Measurements from ENCODE around the gene ACSM4.

Gene ACSM4

GRCh38 chr12:7344833-7345606 is 41.1 kb downstream of the ACSM4 start:
- DNase-seq = no peak

- no peak for DNase-seq
Measured at GRCh38 chr12:7346551-7347225, 42.8 kb downstream of the ACSM4 start.

GRCh38 chr12:7349418-7349817 is 45.5 kb downstream of the ACSM4 start:
- DNase-seq = no peak

GRCh38 chr12:7351177-7351576 is 47.3 kb downstream of the ACSM4 start:
- no peak for DNase-seq

GRCh38 chr12:7352661-7353060 is 48.8 kb downstream of the ACSM4 start:
- no peak for DNase-seq

GRCh38 chr12:7354529-7354928 is 50.7 kb downstream of the ACSM4 start:
- no peak for DNase-seq

- no peak for DNase-seq
Measured at GRCh38 chr12:7361265-7361664, 57.4 kb downstream of the ACSM4 start.

- no peak for DNase-seq
Measured at GRCh38 chr12:7362734-7363133, 58.9 kb downstream of the ACSM4 start.

- no peak for DNase-seq
Measured at GRCh38 chr12:7369274-7369729, 65.4 kb downstream of the ACSM4 start.

- DNase-seq = no peak
Measured at GRCh38 chr12:7373226-7373625, 69.4 kb downstream of the ACSM4 start.

GRCh38 chr12:7374423-7375144 is 70.7 kb downstream of the ACSM4 start:
- DNase-seq = peak; percentile 46

GRCh38 chr12:7375145-7375543 is 71.3 kb downstream of the ACSM4 start:
- DNase-seq = no peak

GRCh38 chr12:7376196-7376595 is 72.3 kb downstream of the ACSM4 start:
- DNase-seq = no peak

Data from activated CD4-positive, alpha-beta T cell treated with anti-CD3 and anti-CD28 coated beads for 48 hours (primary cell).